ENCODE data around the gene FAM120A. TPM values are rescaled to one million over a fixed set of nuclear protein-coding genes. Genes with fewer than 3 reads are reported as not detected.

The FAM120A gene
- total RNA-seq, 1 donor from 2014 or later = 59.3 TPM

DNA sequence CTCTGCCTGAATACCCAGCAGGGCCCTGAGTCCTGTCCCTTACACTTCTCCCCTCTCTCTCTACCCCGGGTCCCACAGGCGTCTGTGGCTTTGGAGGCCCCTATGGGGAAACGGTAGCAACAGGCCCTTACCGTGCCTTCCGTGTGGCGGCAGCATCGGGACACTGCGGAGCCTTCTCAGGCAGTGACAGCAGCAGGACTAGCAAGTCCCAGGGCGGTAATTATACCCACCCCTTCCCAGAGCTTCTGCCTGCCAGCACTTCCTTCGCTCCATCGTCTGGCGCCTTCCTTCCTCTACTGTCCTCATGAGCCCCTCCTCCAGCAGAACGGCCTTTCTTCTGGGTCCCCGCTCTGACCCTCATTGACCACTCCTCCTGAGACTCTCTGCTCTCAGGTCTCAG lies 107.0 kb downstream of the FAM120A start:
- Mint-ChIP-seq H3K27me3 (no peaks in the 10 kb centered on the region), H3K4me1 (ENCODE audit: low read depth) (no peaks in the 10 kb centered on the region), H3K36me3 (ENCODE audit: insufficient read depth) (peaks cover 13% of the 10 kb centered on the region), H3K4me3 (ENCODE audit: low read depth) (no peak overlapping the region), H3K9me3 (ENCODE audit: low read depth) (no peaks in the 10 kb centered on the region), H3K27ac (no peak overlapping the region)
- TF ChIP-seq, protein P1, sequence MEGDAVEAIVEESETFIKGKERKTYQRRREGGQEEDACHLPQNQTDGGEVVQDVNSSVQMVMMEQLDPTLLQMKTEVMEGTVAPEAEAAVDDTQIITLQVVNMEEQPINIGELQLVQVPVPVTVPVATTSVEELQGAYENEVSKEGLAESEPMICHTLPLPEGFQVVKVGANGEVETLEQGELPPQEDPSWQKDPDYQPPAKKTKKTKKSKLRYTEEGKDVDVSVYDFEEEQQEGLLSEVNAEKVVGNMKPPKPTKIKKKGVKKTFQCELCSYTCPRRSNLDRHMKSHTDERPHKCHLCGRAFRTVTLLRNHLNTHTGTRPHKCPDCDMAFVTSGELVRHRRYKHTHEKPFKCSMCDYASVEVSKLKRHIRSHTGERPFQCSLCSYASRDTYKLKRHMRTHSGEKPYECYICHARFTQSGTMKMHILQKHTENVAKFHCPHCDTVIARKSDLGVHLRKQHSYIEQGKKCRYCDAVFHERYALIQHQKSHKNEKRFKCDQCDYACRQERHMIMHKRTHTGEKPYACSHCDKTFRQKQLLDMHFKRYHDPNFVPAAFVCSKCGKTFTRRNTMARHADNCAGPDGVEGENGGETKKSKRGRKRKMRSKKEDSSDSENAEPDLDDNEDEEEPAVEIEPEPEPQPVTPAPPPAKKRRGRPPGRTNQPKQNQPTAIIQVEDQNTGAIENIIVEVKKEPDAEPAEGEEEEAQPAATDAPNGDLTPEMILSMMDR (IDR thresholded peaks at IDR 0.05; ENCODE audit: unreplicated experiment) = no peak
- DNase-seq (ENCODE audit: low spot score, unreplicated experiment) = no peak

DNA sequence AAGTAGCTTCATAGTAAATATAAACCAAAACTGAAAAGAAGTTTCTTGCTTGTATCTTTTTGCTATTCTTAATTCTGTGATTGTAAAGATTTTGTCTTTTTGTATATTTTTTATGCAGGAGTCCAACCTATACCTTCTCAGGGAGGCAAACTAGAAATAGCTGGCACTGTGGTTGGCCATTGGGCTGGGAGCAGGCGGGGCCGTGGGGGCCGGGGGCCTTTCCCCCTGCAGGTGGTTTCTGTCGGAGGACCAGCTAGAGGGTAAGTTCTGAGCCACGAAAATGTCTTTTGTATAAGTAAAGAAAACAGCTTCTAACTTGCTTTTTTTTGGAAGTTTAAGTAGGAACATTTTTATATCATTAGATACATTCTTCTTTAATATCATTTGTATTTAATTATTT lies 109.5 kb downstream of the FAM120A start:
- H3K4me3 Mint-ChIP-seq (ENCODE audit: low read depth) = no peak overlapping the region
- peaks cover 17% of the 10 kb centered on the region for H3K36me3 Mint-ChIP-seq (ENCODE audit: insufficient read depth)

DNA sequence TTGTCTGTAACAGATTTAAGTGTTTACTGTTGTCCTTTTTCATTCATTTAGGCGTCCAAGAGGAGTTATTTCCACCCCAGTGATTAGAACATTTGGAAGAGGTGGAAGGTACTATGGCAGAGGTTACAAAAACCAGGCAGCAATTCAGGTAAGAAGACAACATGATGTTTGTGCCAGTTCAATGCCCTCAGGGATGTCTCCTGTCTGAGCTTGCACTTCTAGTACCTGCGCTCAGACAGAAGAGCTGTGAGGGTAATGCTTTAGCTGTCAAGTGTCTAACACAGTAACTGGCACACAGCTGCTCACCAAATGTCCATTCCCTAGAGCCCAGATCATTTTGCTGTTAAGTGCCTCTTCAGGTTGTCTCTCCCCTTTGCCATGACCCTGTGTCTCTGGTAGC lies 110.7 kb downstream of the FAM120A start:
- TF ChIP-seq, protein P1 (IDR thresholded peaks at IDR 0.05; ENCODE audit: unreplicated experiment) = no peak
- H3K9me3 Mint-ChIP-seq (ENCODE audit: low read depth) = no peaks in the 10 kb centered on the region
- no peak for DNase-seq (ENCODE audit: low spot score, unreplicated experiment)
- peaks cover 13% of the 10 kb centered on the region for H3K36me3 Mint-ChIP-seq (ENCODE audit: insufficient read depth)
- H3K4me3 Mint-ChIP-seq (ENCODE audit: low read depth) = no peak overlapping the region
- H3K27ac Mint-ChIP-seq = no peak overlapping the region
- no peaks in the 10 kb centered on the region for H3K27me3 Mint-ChIP-seq
- H3K4me1 Mint-ChIP-seq (ENCODE audit: low read depth) = peaks cover 2% of the 10 kb centered on the region

More for the DNA sequence above, 109.5 kb downstream of the FAM120A start:
- DNase-seq (ENCODE audit: low spot score, unreplicated experiment) = no peak
- Mint-ChIP-seq H3K9me3 (ENCODE audit: low read depth) (no peaks in the 10 kb centered on the region), H3K4me1 (ENCODE audit: low read depth) (no peaks in the 10 kb centered on the region), H3K27me3 (no peaks in the 10 kb centered on the region), H3K27ac (no peak overlapping the region)
- TF ChIP-seq, protein P1 (IDR thresholded peaks at IDR 0.05; ENCODE audit: unreplicated experiment) = no peak

DNA sequence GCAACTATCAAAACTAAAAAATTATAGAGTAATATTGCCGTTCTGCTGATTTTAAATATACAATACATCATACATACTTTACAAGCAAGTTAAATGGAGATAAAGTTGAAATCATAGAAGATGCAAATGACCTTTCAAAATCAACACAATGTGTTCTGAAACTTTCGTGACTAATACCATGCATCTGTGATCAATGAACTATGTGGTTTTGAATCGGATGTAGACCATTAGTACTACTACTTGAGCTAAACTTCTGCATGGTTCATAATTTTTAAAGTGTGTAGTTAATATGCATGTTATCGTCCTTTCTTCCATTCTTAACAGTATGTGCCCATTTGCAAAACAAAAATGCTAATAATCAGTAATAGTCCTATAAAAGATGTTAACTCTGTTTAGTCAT lies 113.6 kb downstream of the FAM120A start:
- TF ChIP-seq, protein P1 (IDR thresholded peaks at IDR 0.05; ENCODE audit: unreplicated experiment) = no peak
- no peak overlapping the region for H3K27ac Mint-ChIP-seq
- DNase-seq (ENCODE audit: low spot score, unreplicated experiment) = no peak

DNA sequence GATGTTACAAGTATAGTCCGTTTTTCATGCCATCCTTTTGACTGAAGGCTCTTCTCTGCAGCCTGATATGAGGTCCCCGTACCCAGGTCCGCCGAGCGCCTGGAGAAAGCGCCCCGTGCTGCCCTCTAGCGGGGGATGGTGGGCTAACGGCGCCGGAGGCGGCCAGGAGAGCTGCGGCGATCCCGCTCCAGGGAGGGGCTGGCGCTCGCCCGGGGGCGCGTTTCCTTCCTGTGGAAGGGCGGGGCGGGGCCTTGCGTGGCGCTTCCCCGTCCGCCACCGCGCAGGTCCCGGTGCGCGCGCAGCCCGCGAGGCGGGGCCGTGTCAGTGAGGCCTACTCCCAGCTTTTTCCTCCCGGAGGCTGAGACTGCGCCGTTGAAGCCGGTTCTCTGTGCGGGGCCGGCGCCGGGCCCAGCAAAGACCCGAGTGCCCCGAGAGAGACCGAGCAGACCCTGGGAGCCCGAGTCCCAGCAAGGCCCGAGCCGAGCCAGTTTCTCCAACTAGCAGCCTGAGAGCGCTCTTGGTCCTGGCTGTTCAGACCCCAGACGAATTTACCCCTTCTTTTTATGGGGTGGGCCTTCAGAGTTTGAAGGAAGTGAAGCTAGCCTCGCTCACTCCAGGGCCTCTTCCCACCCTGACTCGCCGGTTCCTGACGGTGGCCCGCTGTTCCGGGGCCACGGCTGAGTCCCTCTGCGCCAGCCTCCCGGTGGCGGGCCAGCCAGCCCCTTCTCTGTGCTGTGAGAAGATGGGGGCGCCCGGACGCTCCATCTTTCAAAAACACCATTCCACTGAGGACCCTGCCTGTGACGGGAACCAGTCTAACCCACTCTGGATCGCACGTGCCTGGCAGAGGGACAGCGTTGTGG lies 115.2 kb downstream of the FAM120A start:
- Mint-ChIP-seq H3K4me3 (ENCODE audit: low read depth) (peak overlapping the region; percentile 74), H3K27ac (peak overlapping the region; percentile 94), H3K36me3 (ENCODE audit: insufficient read depth) (peaks cover 22% of the 10 kb centered on the region), H3K4me1 (ENCODE audit: low read depth) (peaks cover 5% of the 10 kb centered on the region), H3K9me3 (ENCODE audit: low read depth) (peaks cover 10% of the 10 kb centered on the region), H3K27me3 (no peaks in the 10 kb centered on the region)
- peak; percentile 100 for DNase-seq (ENCODE audit: low spot score, unreplicated experiment)
- TF ChIP-seq, protein P1 (IDR thresholded peaks at IDR 0.05; ENCODE audit: unreplicated experiment) = peak; percentile 98

More for the DNA sequence above, 113.6 kb downstream of the FAM120A start:
- H3K4me1 Mint-ChIP-seq (ENCODE audit: low read depth) = peaks cover 5% of the 10 kb centered on the region
- H3K9me3 Mint-ChIP-seq (ENCODE audit: low read depth) = no peaks in the 10 kb centered on the region
- H3K4me3 Mint-ChIP-seq (ENCODE audit: low read depth) = no peak overlapping the region
- peaks cover 13% of the 10 kb centered on the region for H3K36me3 Mint-ChIP-seq (ENCODE audit: insufficient read depth)
- no peaks in the 10 kb centered on the region for H3K27me3 Mint-ChIP-seq

Data from progenitor cell of endocrine pancreas (in vitro differentiated cells).